GM21717 (cell line): Measurements from ENCODE around the gene HFE.
A peak's percentile ranks its signal among the peaks of the same experiment; 100 is the strongest.
"Not testable (repeated sequence)": the region's sequence is repeated elsewhere in the genome, so short reads cannot be mapped to it uniquely, and the experiment has no call there.

Experiments used
- ATAC-seq: cut with Tn5 transposase; IDR thresholded peaks from one replicate; pipeline ENCODE4 v1.9.1; 2021; ENCODE audit warnings: mild to moderate bottlenecking, moderate library complexity; ENCODE audit not compliant: unreplicated experiment

HFE gene

GRCh38 chr6:26058477-26059033 lies 28.7 kb upstream of the HFE start:
- ATAC-seq, result not testable (repeated sequence)

DNA sequence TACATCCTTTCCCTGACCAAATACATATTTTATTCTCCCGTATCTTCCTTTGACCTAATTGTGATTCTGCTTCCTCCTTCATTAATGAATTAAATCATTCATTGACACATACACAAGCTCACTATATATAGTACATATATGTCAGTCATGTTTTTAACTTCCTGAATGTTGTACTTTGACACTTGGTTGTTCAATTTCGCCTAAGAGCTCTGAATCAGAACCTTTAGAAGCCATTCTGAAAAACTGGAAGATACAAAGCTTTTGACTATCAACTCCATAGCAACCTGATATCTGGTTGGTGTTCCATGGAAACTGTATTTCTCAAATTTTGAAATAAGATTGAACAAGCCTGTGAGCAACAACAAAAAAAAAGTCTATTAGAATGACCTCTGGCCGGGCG lies 27.3 kb upstream of the HFE start:
- ATAC-seq, result no peak

DNA sequence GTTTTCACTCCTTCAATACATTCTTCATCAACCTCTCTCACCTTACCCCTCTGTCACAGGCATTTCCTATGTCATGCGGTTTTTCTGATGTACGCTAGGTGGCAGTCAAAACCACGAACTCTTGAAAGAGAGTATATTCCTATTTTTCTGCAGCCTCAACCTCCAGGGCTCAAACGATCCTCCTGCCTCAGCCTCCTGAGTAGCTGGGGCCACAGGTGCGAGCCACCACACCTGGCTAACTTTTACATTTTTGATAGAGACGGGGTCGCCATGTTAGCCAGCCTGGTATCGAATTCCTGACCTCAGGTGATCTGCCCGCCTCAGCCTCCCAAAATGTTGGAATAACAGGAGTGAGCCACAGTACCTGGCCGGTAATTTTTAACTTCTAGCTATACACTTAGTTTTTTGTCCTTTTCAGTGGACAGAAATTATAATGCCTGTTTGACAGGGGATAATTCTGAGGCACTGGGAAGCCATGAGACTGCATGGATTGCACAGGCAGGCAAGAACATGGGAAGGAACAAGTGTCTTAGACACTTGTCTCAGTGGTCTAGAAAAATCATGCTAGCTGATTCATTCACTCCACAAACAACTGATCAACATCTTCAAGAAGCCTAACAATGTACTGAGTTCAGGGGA lies 22.5 kb upstream of the HFE start:
- ATAC-seq, result no peak

DNA sequence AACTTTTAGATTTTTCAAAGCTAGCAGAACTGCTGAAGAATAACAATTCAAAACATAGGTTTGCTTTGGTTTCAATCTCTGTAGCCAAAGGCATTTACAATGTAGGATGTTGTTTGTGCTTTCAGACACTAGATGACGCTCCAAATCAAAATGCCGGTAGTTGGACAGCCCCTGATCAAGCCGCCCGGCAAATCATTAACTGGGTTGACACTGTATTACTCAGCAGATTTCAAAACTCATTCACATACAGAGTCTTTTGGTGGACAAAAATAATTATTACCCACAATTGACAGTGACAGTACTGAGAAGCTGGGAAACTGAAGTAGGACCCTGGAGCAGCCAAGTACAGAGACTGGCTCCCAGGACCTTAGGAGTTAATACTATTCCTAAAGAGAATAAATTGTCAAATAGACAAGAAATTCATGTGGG lies 21.3 kb upstream of the HFE start:
- peak; percentile 75 for ATAC-seq

- no peak for ATAC-seq
Measured at GRCh38 chr6:26067367-26067766, 19.9 kb upstream of the HFE start.

DNA sequence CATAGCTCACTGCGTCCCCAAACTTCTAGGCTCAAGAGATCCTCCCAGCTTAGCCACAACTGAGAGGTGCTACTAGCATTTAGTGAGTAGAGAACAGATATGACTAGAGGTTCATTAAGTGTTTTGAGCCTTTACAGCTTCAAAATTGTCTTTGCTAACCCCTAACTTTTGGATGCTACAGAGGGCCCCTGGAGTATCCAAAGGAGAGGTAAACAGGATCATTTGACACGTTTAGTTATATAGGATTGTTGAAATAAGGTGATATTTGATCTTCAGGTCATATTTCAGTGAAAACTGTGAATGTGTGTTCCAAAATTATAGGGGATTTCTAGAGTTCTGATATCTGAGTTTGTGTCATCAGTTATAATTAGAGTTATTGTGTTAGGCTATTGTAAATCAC lies 19.2 kb upstream of the HFE start:
- no peak for ATAC-seq

- ATAC-seq, result no peak
Measured at GRCh38 chr6:26071135-26071534, 16.1 kb upstream of the HFE start.

DNA sequence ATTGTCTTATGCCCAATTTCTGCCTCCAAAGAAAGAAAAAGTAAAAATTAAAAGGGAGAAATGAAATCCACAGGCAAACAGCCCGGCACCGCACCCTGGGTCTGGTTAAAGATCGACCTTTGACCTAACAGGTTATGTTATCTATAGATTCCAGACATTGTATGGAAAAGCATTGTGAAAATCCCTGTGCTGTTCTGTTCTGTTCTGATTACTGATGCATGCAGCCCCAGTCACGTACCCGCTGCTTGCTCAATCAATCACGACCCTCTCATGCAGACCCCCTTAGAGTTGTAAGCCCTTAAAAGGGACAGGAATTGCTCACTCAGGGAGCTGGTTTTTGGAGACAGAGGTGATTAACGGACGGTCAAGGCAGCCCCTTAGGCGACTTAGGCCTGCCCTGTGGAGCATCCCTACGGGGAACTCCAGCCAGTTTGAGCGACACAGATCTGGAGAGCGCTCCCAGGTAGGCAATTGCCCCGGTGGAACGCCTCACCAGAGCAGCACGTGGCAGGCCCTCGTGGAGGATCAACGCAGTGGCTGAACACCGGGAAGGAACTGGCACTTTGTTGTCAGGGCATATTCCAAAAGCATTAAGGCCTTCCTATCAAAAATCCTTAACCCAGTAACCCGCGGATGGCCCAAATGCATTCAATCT lies 12.0 kb upstream of the HFE start:
- no peak for ATAC-seq

DNA sequence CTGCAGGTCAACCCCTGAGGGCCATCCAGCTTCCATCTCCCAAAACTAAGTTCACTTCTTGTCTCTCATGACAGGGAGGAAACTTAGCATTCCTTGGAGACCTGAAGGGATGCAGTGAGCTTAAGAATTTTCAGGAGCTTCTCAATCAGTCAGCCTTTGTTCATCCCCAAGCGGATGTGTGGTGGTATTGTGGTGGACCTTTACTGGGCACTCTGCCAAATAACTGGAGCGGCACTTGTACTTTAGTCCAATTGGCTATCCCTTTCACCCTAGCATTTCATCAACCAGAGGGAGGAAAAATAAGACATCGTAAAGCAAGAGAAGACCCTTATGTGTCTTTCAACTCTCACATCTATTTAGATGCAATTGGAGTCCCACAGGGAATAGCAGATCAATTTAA lies 9.2 kb upstream of the HFE start:
- ATAC-seq, result not testable (repeated sequence)

GRCh38 chr6:26081096-26081495 lies 6.1 kb upstream of the HFE start:
- ATAC-seq, result not testable (repeated sequence)

GRCh38 chr6:26086211-26086610 lies 1.0 kb upstream of the HFE start:
- ATAC-seq, result no peak

GRCh38 chr6:26088344-26088743 lies 1.1 kb downstream of the HFE start:
- ATAC-seq, result no peak

DNA sequence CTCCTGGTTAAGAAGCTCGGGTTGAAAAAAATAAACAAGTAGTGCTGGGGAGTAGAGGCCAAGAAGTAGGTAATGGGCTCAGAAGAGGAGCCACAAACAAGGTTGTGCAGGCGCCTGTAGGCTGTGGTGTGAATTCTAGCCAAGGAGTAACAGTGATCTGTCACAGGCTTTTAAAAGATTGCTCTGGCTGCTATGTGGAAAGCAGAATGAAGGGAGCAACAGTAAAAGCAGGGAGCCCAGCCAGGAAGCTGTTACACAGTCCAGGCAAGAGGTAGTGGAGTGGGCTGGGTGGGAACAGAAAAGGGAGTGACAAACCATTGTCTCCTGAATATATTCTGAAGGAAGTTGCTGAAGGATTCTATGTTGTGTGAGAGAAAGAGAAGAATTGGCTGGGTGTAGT lies 2.0 kb downstream of the HFE start:
- ATAC-seq, result no peak

GRCh38 chr6:26092443-26092842 lies 5.2 kb downstream of the HFE start:
- ATAC-seq, result no peak

GRCh38 chr6:26094036-26094435 lies 6.8 kb downstream of the HFE start:
- ATAC-seq, result no peak

- no peak for ATAC-seq
Measured at GRCh38 chr6:26097268-26097875, 10.1 kb downstream of the HFE start.

DNA sequence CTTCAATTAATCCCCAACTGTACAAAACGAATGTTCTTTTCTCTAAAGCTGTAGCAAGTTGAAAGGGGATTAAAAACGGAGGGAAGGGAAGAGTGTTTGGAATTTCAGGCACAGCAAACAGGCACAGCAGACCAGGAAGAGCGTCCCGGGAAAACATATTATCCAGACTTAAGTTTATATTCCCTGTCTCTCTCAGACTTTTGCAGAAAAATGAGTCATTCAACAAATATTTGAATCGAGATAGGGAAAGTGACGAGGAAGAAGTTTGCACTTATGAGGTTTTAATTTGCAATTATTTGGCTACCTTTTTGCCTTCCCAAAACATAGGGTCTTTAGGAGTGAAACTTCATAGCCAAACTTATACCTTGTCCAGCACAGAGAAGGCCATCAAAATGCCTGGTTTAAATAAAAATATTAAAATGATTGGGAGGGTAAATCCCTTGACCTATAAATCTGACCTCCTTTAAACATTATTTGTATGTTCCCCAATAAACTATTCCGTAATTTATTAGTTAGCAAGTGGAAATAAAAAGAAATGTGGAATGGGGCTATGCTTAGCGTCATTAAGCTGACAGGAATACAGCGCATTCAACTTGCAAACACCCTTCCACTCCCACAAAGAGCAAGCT lies 16.0 kb downstream of the HFE start:
- peak; percentile 73 for ATAC-seq

- ATAC-seq, result peak; percentile 84
Measured at GRCh38 chr6:26103770-26104456, 16.7 kb downstream of the HFE start.

- ATAC-seq, result no peak
Measured at GRCh38 chr6:26104457-26105108, 17.4 kb downstream of the HFE start.

GRCh38 chr6:26105109-26105730 lies 18.0 kb downstream of the HFE start:
- ATAC-seq, result no peak
